ENCODE results near the gene SORCS1.

GRCh38 chr10:106551501-106552062, 612.9 kb downstream of the SORCS1 start:
- no peak for TF ChIP-seq EZH2 (IDR thresholded peaks at IDR 0.05; ENCODE audit: insufficient read depth, poor library complexity, severe bottlenecking)
- no peak for TF ChIP-seq EZH2phosphoT487 (IDR thresholded peaks at IDR 0.05; ENCODE audit: insufficient read depth, low read depth)

All from GM23248 (cell line).